ENCODE measurements around the gene C5orf63.
"Not testable (repeated sequence)": the region's sequence is repeated elsewhere in the genome, so short reads cannot be mapped to it uniquely, and the experiment has no call there.

Gene C5orf63

GRCh38 chr5:127031863-127032232, 41.5 kb downstream of the C5orf63 start:
- no peak for DNase-seq

GRCh38 chr5:127031147-127031862, 42.0 kb downstream of the C5orf63 start:
- peak in 2 of 58 donors; percentile 11 to 18 for DNase-seq

- peak; percentile 29 to 96 (median 90) for DNase-seq
Observed at GRCh38 chr5:127030259-127031146, 42.8 kb downstream of the C5orf63 start, which contains the start of gene MARCHF3. MARCHF3 (minus strand) TSS chr5:127030558; CDS start chr5:126918171, 112,387 bp downstream.

GRCh38 chr5:127029581-127030258, 43.6 kb downstream of the C5orf63 start:
- peak in 27 of 58 donors; percentile 4 to 53 (median 31) for DNase-seq

GRCh38 chr5:127028822-127029457, 44.4 kb downstream of the C5orf63 start:
- peak in 5 of 58 donors; percentile 2 to 15 (median 3) for DNase-seq

- DNase-seq = no peak
Observed at GRCh38 chr5:127027539-127027938, 45.8 kb downstream of the C5orf63 start.

- DNase-seq = no peak
Observed at GRCh38 chr5:127026166-127026565, 47.1 kb downstream of the C5orf63 start.

- no peak for DNase-seq
Observed at GRCh38 chr5:127025467-127025866, 47.8 kb downstream of the C5orf63 start.

- DNase-seq = no peak
Observed at GRCh38 chr5:127024821-127025220, 48.5 kb downstream of the C5orf63 start.

- DNase-seq = not testable (repeated sequence)
Observed at GRCh38 chr5:127023552-127024191, 49.6 kb downstream of the C5orf63 start.

GRCh38 chr5:127022846-127023245, 50.5 kb downstream of the C5orf63 start:
- no peak for DNase-seq

GRCh38 chr5:127019928-127020327, 53.4 kb downstream of the C5orf63 start:
- no peak for DNase-seq

- DNase-seq = not testable (repeated sequence)
Observed at GRCh38 chr5:127016722-127017121, 56.6 kb downstream of the C5orf63 start.

GRCh38 chr5:127015716-127016115, 57.6 kb downstream of the C5orf63 start:
- no peak for DNase-seq

GRCh38 chr5:127014573-127014972, 58.7 kb downstream of the C5orf63 start:
- DNase-seq = no peak

GRCh38 chr5:127013407-127013806, 59.9 kb downstream of the C5orf63 start:
- no peak for DNase-seq

GRCh38 chr5:127012916-127013315, 60.4 kb downstream of the C5orf63 start:
- peak in 1 of 58 donors; percentile 13 for DNase-seq

GRCh38 chr5:127011961-127012644, 61.2 kb downstream of the C5orf63 start:
- DNase-seq = no peak

- DNase-seq = peak in 5 of 58 donors; percentile 6 to 15 (median 13)
Observed at GRCh38 chr5:127011153-127011552, 62.1 kb downstream of the C5orf63 start.

- no peak for DNase-seq
Observed at GRCh38 chr5:127010362-127010761, 62.9 kb downstream of the C5orf63 start.

Data from anterior cingulate cortex (tissue), 58 donors.